GM12801 (cell line): ENCODE results near the gene C16orf78.

Source experiments
- TF ChIP-seq, protein P1 (sequence below): IDR thresholded peaks from one replicate; pipeline ENCODE4 v1.5.1; 2011; ENCODE audit warnings: control low read depth; ENCODE audit not compliant: insufficient read length; ENCODE audit errors: extremely low read depth

The C16orf78 gene

GRCh38 chr16:49356728-49357488, 16.7 kb upstream of the C16orf78 start:
- TF ChIP-seq, protein P1, sequence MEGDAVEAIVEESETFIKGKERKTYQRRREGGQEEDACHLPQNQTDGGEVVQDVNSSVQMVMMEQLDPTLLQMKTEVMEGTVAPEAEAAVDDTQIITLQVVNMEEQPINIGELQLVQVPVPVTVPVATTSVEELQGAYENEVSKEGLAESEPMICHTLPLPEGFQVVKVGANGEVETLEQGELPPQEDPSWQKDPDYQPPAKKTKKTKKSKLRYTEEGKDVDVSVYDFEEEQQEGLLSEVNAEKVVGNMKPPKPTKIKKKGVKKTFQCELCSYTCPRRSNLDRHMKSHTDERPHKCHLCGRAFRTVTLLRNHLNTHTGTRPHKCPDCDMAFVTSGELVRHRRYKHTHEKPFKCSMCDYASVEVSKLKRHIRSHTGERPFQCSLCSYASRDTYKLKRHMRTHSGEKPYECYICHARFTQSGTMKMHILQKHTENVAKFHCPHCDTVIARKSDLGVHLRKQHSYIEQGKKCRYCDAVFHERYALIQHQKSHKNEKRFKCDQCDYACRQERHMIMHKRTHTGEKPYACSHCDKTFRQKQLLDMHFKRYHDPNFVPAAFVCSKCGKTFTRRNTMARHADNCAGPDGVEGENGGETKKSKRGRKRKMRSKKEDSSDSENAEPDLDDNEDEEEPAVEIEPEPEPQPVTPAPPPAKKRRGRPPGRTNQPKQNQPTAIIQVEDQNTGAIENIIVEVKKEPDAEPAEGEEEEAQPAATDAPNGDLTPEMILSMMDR: no peak

DNA sequence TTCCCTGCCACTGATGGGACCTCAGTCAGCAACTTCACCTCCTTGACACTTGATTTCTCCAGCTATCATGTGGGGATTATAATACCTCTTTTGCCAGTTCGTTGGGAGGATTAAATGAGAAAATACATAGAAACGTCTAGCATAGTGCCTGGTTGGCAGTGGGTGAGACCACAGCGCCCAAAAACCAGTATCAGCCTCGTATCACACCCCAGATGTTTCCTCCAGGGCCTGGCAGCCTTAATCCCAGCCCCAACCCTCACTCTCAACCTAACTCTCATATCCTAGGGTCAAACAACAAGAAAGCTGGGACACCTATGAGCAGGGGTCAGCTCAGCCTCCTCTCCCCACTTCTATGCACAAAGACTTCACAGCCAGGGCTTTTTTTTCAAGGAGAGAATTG, 14.0 kb upstream of the C16orf78 start:
- TF ChIP-seq, protein P1: no peak

- TF ChIP-seq, protein P1: no peak
These were observed 11.4 kb upstream of the C16orf78 start for GRCh38 chr16:49362230-49362629.

- TF ChIP-seq, protein P1: no peak
These were observed 7.7 kb upstream of the C16orf78 start for GRCh38 chr16:49365711-49366509.

DNA sequence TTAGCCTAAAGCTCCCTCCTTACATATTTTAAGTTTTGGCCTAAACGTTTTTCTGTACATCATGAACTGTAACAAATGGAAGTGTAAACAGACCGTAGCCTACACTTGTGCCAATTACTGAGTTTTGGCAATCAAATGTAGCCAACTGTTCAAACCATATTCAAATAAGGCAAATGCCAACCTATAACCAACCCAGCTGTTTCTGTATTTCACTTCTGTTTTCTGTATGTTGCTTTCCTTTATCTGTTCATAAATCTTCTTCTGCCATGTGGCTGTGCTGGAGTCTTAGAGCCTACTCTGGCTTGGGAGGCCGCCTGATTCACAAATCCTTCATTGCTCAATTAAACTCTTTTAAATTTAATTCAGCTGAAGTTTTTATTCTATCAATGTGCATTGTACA, 6.9 kb upstream of the C16orf78 start:
- TF ChIP-seq, protein P1: no peak

DNA sequence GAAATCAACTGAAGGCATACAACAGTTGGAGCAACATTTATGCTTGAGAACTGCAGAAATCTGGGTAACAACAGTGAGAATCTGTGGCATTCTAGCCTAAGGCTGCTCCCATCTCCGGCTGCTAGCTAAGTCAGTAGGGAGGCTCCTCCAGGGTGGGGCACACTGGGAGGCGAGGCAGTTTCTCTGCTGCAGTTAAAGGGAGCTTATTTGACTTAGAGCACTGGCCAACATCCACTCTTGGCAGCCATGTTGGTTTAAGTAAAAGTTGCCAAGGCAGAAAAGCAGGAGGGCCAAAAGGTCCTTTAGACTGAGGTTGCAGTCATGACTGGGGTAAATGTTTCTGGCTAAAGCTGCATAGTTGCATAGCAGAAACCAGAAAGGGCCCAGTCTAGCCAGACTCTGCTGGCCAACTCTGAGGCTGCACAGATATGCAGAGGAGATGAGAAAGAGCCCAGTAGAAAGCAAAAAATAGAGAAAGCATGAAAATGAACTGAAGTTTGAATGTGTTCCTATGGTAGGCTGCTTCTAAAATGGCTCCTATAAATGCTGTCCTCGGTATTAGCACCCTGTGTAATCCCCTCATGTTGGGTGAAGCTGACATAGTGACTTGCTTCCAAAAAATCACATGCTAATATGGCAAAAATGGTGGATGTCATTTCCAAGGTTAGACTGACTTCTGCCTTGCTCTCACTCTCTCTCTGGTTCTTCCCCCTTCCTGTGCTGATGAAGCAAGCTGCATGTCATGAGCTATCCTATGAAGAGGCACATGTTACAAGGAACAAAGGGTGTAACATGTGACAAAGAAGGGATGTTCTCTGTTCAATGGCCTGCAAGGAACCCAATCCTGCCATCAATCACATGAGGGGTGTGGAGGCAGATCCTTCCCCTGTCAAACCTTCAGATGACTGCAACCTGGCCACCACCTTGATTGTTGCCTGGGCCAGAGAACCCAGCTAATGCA, 3.7 kb upstream of the C16orf78 start:
- TF ChIP-seq, protein P1: no peak

DNA sequence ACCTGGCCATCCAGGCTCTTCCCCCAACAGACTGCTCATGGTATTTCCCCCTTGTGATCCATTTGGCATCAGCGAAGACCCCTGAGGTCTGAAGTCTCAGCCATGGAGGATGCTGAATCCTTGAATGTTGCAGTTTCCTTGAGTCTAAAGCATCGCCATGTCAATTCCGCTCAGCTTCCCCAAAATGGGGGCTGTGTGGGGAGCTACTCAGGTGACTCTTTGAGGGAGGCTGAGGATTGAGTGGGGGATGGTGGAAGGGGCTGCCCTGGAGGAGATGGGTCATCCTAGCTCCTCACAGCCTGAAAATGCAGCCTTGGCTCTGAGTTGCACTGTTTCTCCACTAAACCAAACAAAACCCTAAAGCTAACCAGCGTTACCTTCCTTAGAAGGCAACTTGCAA, 2.6 kb downstream of the C16orf78 start:
- TF ChIP-seq, protein P1: no peak
